ENCODE results near the gene ABLIM3. TPM values are rescaled to one million over a fixed set of nuclear protein-coding genes. Genes with fewer than 3 reads are reported as not detected.

ABLIM3 gene
- total RNA-seq, 1 experiment from 2014 or later: 111 TPM

GRCh38 chr5:149166128-149166527 lies 24.8 kb downstream of the ABLIM3 start:
- no peak overlapping the region for H3K27ac ChIP-seq
- CTCF ChIA-PET: no interaction called here
- BruUV-seq (replicated peaks): no TSS peak

GRCh38 chr5:149166591-149167100 lies 25.4 kb downstream of the ABLIM3 start:
- H2AFZ ChIP-seq: no peak overlapping the region
- CTCF ChIA-PET: no interaction called here

More at GRCh38 chr5:149166128-149166527, 24.8 kb downstream of the ABLIM3 start:
- no peaks in the 10 kb centered on the region for H3K9me2 ChIP-seq (ENCODE audit: insufficient read depth)
- H2AFZ ChIP-seq: no peak overlapping the region
- intact Hi-C loops (cut with micrococcal nuclease; ENCODE audit: unreplicated experiment): no loop called here
- no peaks in the 10 kb centered on the region for H3K9me3 ChIP-seq (ENCODE audit: insufficient read depth, low read depth)
- peaks cover 92% of the 10 kb centered on the region for H3K79me2 ChIP-seq (ENCODE audit: low read depth)
- H3K4me2 ChIP-seq: no peak overlapping the region
- TF ChIP-seq EZH2 (IDR thresholded peaks at IDR 0.05; ENCODE audit: low read depth): no peak
- TF ChIP-seq CTCF (conservative IDR thresholded peaks at IDR 0.05): no peak
- peaks cover 25% of the 10 kb centered on the region for H3K4me1 ChIP-seq (replicated peaks; ENCODE audit: insufficient read depth)
- no peak overlapping the region for H3K4me3 ChIP-seq
- no peaks in the 10 kb centered on the region for H3K36me3 ChIP-seq (ENCODE audit: low read depth)
- 0 out of 2 replicates have a peak, but pooled peaks cover 3% of the 10 kb centered on the region for H4K20me1 ChIP-seq (ENCODE audit: insufficient read depth)
- no peaks in the 10 kb centered on the region for H3K27me3 ChIP-seq (ENCODE audit: insufficient read depth, low read depth)
- peaks cover 13% of the 10 kb centered on the region; the same call in 1 of the 2 replicates for H3F3A ChIP-seq (ENCODE audit: insufficient read depth, low read depth)
- DNase-seq: no peak
- POLR2A ChIA-PET (ENCODE audit: unreplicated experiment): no interaction called here

GRCh38 chr5:149168276-149168906 lies 27.1 kb downstream of the ABLIM3 start:
- H4K20me1 ChIP-seq (ENCODE audit: insufficient read depth): no peaks in the 10 kb centered on the region
- DNase-seq: no peak
- intact Hi-C loops (cut with micrococcal nuclease; ENCODE audit: unreplicated experiment): no loop called here
- no TSS peak for BruUV-seq (replicated peaks)
- CTCF ChIA-PET: interaction anchor here (0.7 kb wide), 1 partner anchor 133 kb away, joined by 3 read pairs; no protein-coding TSS in a partner anchor
- H3K27me3 ChIP-seq (ENCODE audit: insufficient read depth, low read depth): no peaks in the 10 kb centered on the region
- H3K9me2 ChIP-seq (ENCODE audit: insufficient read depth): no peaks in the 10 kb centered on the region
- no peaks in the 10 kb centered on the region for H3K9me3 ChIP-seq (ENCODE audit: insufficient read depth, low read depth)
- H3K4me1 ChIP-seq (replicated peaks; ENCODE audit: insufficient read depth): peaks cover 17% of the 10 kb centered on the region; the same call in 1 of the 2 replicates
- peaks cover 3% of the 10 kb centered on the region; the same call in 1 of the 2 replicates for H3F3A ChIP-seq (ENCODE audit: insufficient read depth, low read depth)
- H2AFZ ChIP-seq: no peak overlapping the region
- TF ChIP-seq EZH2 (IDR thresholded peaks at IDR 0.05; ENCODE audit: low read depth): no peak
- no peak for TF ChIP-seq CTCF (conservative IDR thresholded peaks at IDR 0.05)
- no peaks in the 10 kb centered on the region for H3K36me3 ChIP-seq (ENCODE audit: low read depth)
- no peak overlapping the region for H3K4me2 ChIP-seq
- H3K79me2 ChIP-seq (ENCODE audit: low read depth): peaks cover 95% of the 10 kb centered on the region
- POLR2A ChIA-PET (ENCODE audit: unreplicated experiment): no interaction called here
- H3K27ac ChIP-seq: no peak overlapping the region
- H3K4me3 ChIP-seq: no peak overlapping the region

More at GRCh38 chr5:149166591-149167100, 25.4 kb downstream of the ABLIM3 start:
- Histone ChIP-seq H3K4me2 (no peak overlapping the region), H3K9me2 (ENCODE audit: insufficient read depth) (no peaks in the 10 kb centered on the region), H3K27me3 (ENCODE audit: insufficient read depth, low read depth) (no peaks in the 10 kb centered on the region), H3K79me2 (ENCODE audit: low read depth) (peaks cover 91% of the 10 kb centered on the region), H3K27ac (no peak overlapping the region), H3K4me3 (no peak overlapping the region), H3K4me1 (replicated peaks; ENCODE audit: insufficient read depth) (peaks cover 21% of the 10 kb centered on the region), H4K20me1 (ENCODE audit: insufficient read depth) (0 out of 2 replicates have a peak, but pooled peaks cover 3% of the 10 kb centered on the region), H3K9me3 (ENCODE audit: insufficient read depth, low read depth) (no peaks in the 10 kb centered on the region), H3F3A (ENCODE audit: insufficient read depth, low read depth) (peaks cover 8% of the 10 kb centered on the region; the same call in 1 of the 2 replicates), H3K36me3 (ENCODE audit: low read depth) (no peaks in the 10 kb centered on the region)
- no TSS peak for BruUV-seq (replicated peaks)
- POLR2A ChIA-PET (ENCODE audit: unreplicated experiment): no interaction called here
- no peak for DNase-seq
- no peak for TF ChIP-seq EZH2 (IDR thresholded peaks at IDR 0.05; ENCODE audit: low read depth)
- no peak for TF ChIP-seq CTCF (conservative IDR thresholded peaks at IDR 0.05)
- intact Hi-C loops (cut with micrococcal nuclease; ENCODE audit: unreplicated experiment): no loop called here
